IMR-90 (cell line): ENCODE results near the gene OR2AG2. TPM values are rescaled to one million over a fixed set of nuclear protein-coding genes. Genes with fewer than 3 reads are reported as not detected.

ENCODE experiments used
- ATAC-seq: fragments of 200-7000 bp; cut with Tn5 transposase; 2 replicates; pipeline ENCODE4 v1.9.1; 2020; ENCODE audit warnings: low read depth, mild to moderate bottlenecking, moderate library complexity
- BruUV-seq: library from RNA; stranded (reverse); fragments of 400-500 nt; replicated peaks from 2 replicates; lab custom pipeline; 2021; lab: Mats Ljungman, UMichigan
- CTCF ChIA-PET: fragments of 300-600 bp; formaldehyde crosslinking; extraction: SDS; loops from one replicate; lab custom pipeline; 2021; ENCODE audit warnings: antibody characterized with exemption; lab: Yijun Ruan, JAX
- POLR2A ChIA-PET: fragments of 300-600 bp; sonication (Branson Sonifier 250); formaldehyde crosslinking; loops from one replicate; lab custom pipeline; 2022; ENCODE audit warnings: antibody characterized with exemption; ENCODE audit not compliant: unreplicated experiment; lab: Charles Lee
- DNase-seq: peaks from one replicate; pipeline ENCODE4 v3.0.0; 2013
- H2AFZ ChIP-seq: replicated peaks from 2 replicates; pipeline ENCODE3; 2013; ENCODE audit warnings: low read length, mild to moderate bottlenecking; ENCODE audit not compliant: poor library complexity
- H2AK5ac ChIP-seq: 2 replicates; pipeline ENCODE4 v1.6.1; 2013; ENCODE audit warnings: low read depth, low read length, inconsistent platforms
- H2AK9ac ChIP-seq: replicated peaks from 2 replicates; pipeline ENCODE3; 2013; ENCODE audit warnings: mild to moderate bottlenecking, low read depth, low read length, moderate library complexity; ENCODE audit not compliant: poor library complexity
- H2BK120ac ChIP-seq: 2 replicates; pipeline ENCODE4 v1.6.1; 2013; ENCODE audit warnings: low read depth, low read length, inconsistent platforms
- H2BK15ac ChIP-seq: 3 replicates; pipeline ENCODE4 v1.6.1; 2013; ENCODE audit warnings: low read depth, low read length, inconsistent platforms
- H2BK20ac ChIP-seq: 2 replicates; pipeline ENCODE4 v1.6.1; 2013; ENCODE audit warnings: low read depth, mild to moderate bottlenecking, inconsistent platforms, low read length, moderate library complexity
- H2BK5ac ChIP-seq: 2 replicates; pipeline ENCODE4 v1.6.1; 2013; ENCODE audit warnings: mild to moderate bottlenecking, low read depth, low read length, inconsistent platforms; ENCODE audit not compliant: poor library complexity, severe bottlenecking
- H3K14ac ChIP-seq: replicated peaks from 2 replicates; pipeline ENCODE4 v1.6.1; 2013; ENCODE audit warnings: low read depth, low read length, inconsistent platforms
- H3K18ac ChIP-seq: 2 replicates; pipeline ENCODE4 v1.6.1; 2013; ENCODE audit warnings: low read depth, low read length, control low read depth
- H3K23ac ChIP-seq: 2 replicates; pipeline ENCODE4 v1.6.1; 2013; ENCODE audit warnings: low read depth, low read length, inconsistent platforms
- H3K27ac ChIP-seq: 2 replicates; pipeline ENCODE4 v1.5.1; 2013; ENCODE audit warnings: mild to moderate bottlenecking, control low read depth, low read length; ENCODE audit not compliant: insufficient read depth
- H3K27me3 ChIP-seq: 2 replicates; pipeline ENCODE4 v1.6.1; 2013; ENCODE audit warnings: low read length; ENCODE audit not compliant: control insufficient read depth, insufficient read depth
- H3K36me3 ChIP-seq: 2 replicates; pipeline ENCODE4 v1.6.1; 2013; ENCODE audit warnings: low read length, mixed read lengths; ENCODE audit not compliant: control insufficient read depth, insufficient read depth
- H3K4ac ChIP-seq: 2 replicates; pipeline ENCODE4 v1.6.1; 2013; ENCODE audit warnings: low read depth, low read length, inconsistent platforms
- H3K4me1 ChIP-seq: 2 replicates; pipeline ENCODE4 v1.6.1; 2013; ENCODE audit warnings: low read length, mixed read lengths; ENCODE audit not compliant: control insufficient read depth, insufficient read depth
- H3K4me2 ChIP-seq: 2 replicates; pipeline ENCODE4 v1.6.1; 2013; ENCODE audit warnings: low read depth, mild to moderate bottlenecking, control low read depth, low read length, moderate library complexity
- H3K4me3 ChIP-seq: 2 replicates; pipeline ENCODE4 v1.5.1; 2013; ENCODE audit warnings: low read depth, mild to moderate bottlenecking, control low read depth, low read length, moderate library complexity; ENCODE audit not compliant: insufficient read depth
- H3K56ac ChIP-seq: 2 replicates; pipeline ENCODE4 v1.6.1; 2013; ENCODE audit warnings: low read length, inconsistent platforms; ENCODE audit not compliant: insufficient read depth; ENCODE audit errors: extremely low read depth
- H3K79me1 ChIP-seq, 2 experiments: 2 replicates each; pipeline ENCODE4 v1.6.1; 2013; ENCODE audit warnings: low read length in 2 of 2, inconsistent platforms in 1 of 2, low read depth in 1 of 2
- H3K9ac ChIP-seq: 2 replicates; pipeline ENCODE4 v1.6.1; 2013; ENCODE audit warnings: low read depth, low read length, control low read depth
- H3K9me1 ChIP-seq: 2 replicates; pipeline ENCODE4 v1.6.1; 2013; ENCODE audit warnings: low read length, inconsistent platforms; ENCODE audit not compliant: insufficient read depth
- H3K9me3 ChIP-seq: 2 replicates; pipeline ENCODE4 v1.6.1; 2013; ENCODE audit warnings: low read length; ENCODE audit not compliant: control insufficient read depth, insufficient read depth
- H4K20me1 ChIP-seq: 2 replicates; pipeline ENCODE4 v1.6.1; 2013; ENCODE audit warnings: low read length, inconsistent platforms; ENCODE audit not compliant: insufficient read depth
- H4K5ac ChIP-seq: 2 replicates; pipeline ENCODE4 v1.6.1; 2013; ENCODE audit warnings: mild to moderate bottlenecking, low read depth, low read length, control low read depth
- H4K8ac ChIP-seq, 2 experiments: 2 replicates each; pipeline ENCODE4 v1.6.1; 2013; ENCODE audit warnings: low read depth in 2 of 2, low read length in 2 of 2, control low read depth in 1 of 2, inconsistent platforms in 1 of 2
- H4K91ac ChIP-seq: 2 replicates; pipeline ENCODE4 v1.6.1; 2013; ENCODE audit warnings: low read depth, low read length, inconsistent platforms; ENCODE audit not compliant: insufficient read depth
- BHLHE40 ChIP-seq: fragments of 150-350 bp; IDR thresholded peaks from 2 replicates; pipeline ENCODE4 v1.6.1; 2016; ENCODE audit warnings: mild to moderate bottlenecking, low read depth, low read length
- CEBPB ChIP-seq: IDR thresholded peaks from 2 replicates; pipeline ENCODE4 v1.6.1; 2012; ENCODE audit warnings: low read depth, low read length, improper control_type of control experiment
- CHD1 ChIP-seq: IDR thresholded peaks from 2 replicates; pipeline ENCODE4 v1.6.1; 2012; ENCODE audit warnings: low read depth, low read length, improper control_type of control experiment
- CTCF ChIP-seq: conservative IDR thresholded peaks from 2 replicates; pipeline ENCODE4 v1.5.1; 2012; ENCODE audit warnings: mild to moderate bottlenecking, low read depth, low read length, improper control_type of control experiment
- ELK1 ChIP-seq: fragments of 150-350 bp; IDR thresholded peaks from 2 replicates; pipeline ENCODE4 v1.6.1; 2016; ENCODE audit warnings: low read depth, mild to moderate bottlenecking, low read length, moderate library complexity, borderline replicate concordance
- FOS ChIP-seq: fragments of 150-350 bp; IDR thresholded peaks from 2 replicates; pipeline ENCODE4 v1.6.1; 2016; ENCODE audit warnings: low read depth, low read length
- MAFK ChIP-seq: IDR thresholded peaks from 2 replicates; pipeline ENCODE4 v1.6.1; 2012; ENCODE audit warnings: low read depth, low read length, improper control_type of control experiment
- MAZ ChIP-seq: IDR thresholded peaks from 2 replicates; pipeline ENCODE4 v1.6.1; 2012; ENCODE audit warnings: low read depth, mild to moderate bottlenecking, low read length, improper control_type of control experiment, moderate library complexity, borderline replicate concordance
- MXI1 ChIP-seq: IDR thresholded peaks from 2 replicates; pipeline ENCODE4 v1.6.1; 2012; ENCODE audit warnings: low read depth, mild to moderate bottlenecking, low read length, moderate library complexity, borderline replicate concordance
- NFE2L2 ChIP-seq: fragments of 150-350 bp; IDR thresholded peaks from 2 replicates; pipeline ENCODE4 v1.6.1; 2016; ENCODE audit warnings: low read depth, mild to moderate bottlenecking, low read length
- POLR2A ChIP-seq: IDR thresholded peaks from 2 replicates; pipeline ENCODE4 v1.6.1; 2012; ENCODE audit warnings: mild to moderate bottlenecking, low read depth, low read length
- RAD21 ChIP-seq: IDR thresholded peaks from 2 replicates; pipeline ENCODE4 v1.6.1; 2012; ENCODE audit warnings: low read length, improper control_type of control experiment
- RCOR1 ChIP-seq: IDR thresholded peaks from 2 replicates; pipeline ENCODE4 v1.6.1; 2012; ENCODE audit warnings: mild to moderate bottlenecking, low read length, improper control_type of control experiment; ENCODE audit not compliant: insufficient replicate concordance
- RFX5 ChIP-seq: IDR thresholded peaks from 2 replicates; pipeline ENCODE4 v1.8.0; 2012; ENCODE audit warnings: low read depth, mild to moderate bottlenecking, low read length, moderate library complexity
- SMC3 ChIP-seq: fragments of 150-350 bp; IDR thresholded peaks from 2 replicates; pipeline ENCODE4 v1.6.1; 2016; ENCODE audit warnings: low read depth, mild to moderate bottlenecking, antibody characterized with exemption, low read length, moderate library complexity
- USF2 ChIP-seq: fragments of 150-350 bp; IDR thresholded peaks from 2 replicates; pipeline ENCODE4 v1.6.1; 2017; ENCODE audit warnings: mild to moderate bottlenecking, antibody characterized with exemption, low read length, low read depth
- WGBS, 2 experiments: methylation state at CpG; one replicate each; pipeline versions ENCODE4 v1.1.5 to v1.1.7; 2013; ENCODE audit warnings: missing lambda C conversion rate in 2 of 2; ENCODE audit not compliant: insufficient read length in 1 of 2; ENCODE audit errors: extremely low coverage in 2 of 2; 5-methylcytosine and 5-hydroxymethylcytosine counted together
- dilution Hi-C: fragments of 300-500 bp; cut with HindIII; formaldehyde crosslinking; loops from one replicate; pipeline ENCODE4 v1.14.3; 2018; ENCODE audit warnings: low sequenced_read_pairs; ENCODE audit not compliant: unreplicated experiment
- in situ Hi-C: fragments of 300-500 bp; cut with MboI; formaldehyde crosslinking; loops from 3 replicates; pipeline ENCODE4 v1.14.3; 2019; ENCODE audit warnings: low sequenced_read_pairs, inconsistent platforms, mixed read lengths
- intact Hi-C: fragments of 100-400 bp; cut with micrococcal nuclease; formaldehyde crosslinking; loops from 2 replicates; pipeline ENCODE4 v1.10.0; 2022
- polyA plus RNA-seq, 3 experiments: library from polyadenylated mRNA; depleted of rRNA; stranded (reverse); fragments of >200 nt; gene quantifications; 2 replicates each; pipeline ENCODE4 v1.2.3, GENCODE V29; 2012; ENCODE audit warnings: low replicate concordance in 1 of 3
- total RNA-seq: library from RNA; depleted of rRNA; stranded (reverse); fragments of >200 nt; gene quantifications from 2 replicates; pipeline ENCODE4 v1.2.3, GENCODE V29; 2012

Gene OR2AG2
- total and polyA plus RNA-seq, 2 of the 4 experiments (the other 2 are of a cell fraction), result 0.22 to 0.54 TPM

GRCh38 chr11:6818967-6819366 lies 47.2 kb upstream of the OR2AG2 start:
- no TSS peak for BruUV-seq
- in situ Hi-C loops (loop anchor here (25.0 kb wide), 1 partner anchor 618 kb away; no protein-coding TSS in a partner anchor), intact Hi-C loops (loop anchor here (10.0 kb wide), 1 partner anchor 276 kb away; no protein-coding TSS in a partner anchor), dilution Hi-C loops (no loop called here)
- ATAC-seq (no peak), DNase-seq (no peak)
- H3K4ac ChIP-seq, result no peak overlapping the region
- TF ChIP-seq SMC3, result no peak
- TF ChIP-seq MXI1, result no peak
- TF ChIP-seq FOS, result no peak
- no peak for TF ChIP-seq ELK1
- no peak for TF ChIP-seq USF2
- no peak for TF ChIP-seq RCOR1
- TF ChIP-seq BHLHE40, result no peak
- no peak for TF ChIP-seq MAZ
- no peak for TF ChIP-seq CEBPB
- no peak for TF ChIP-seq MAFK
- TF ChIP-seq RAD21, result no peak
- no peak for TF ChIP-seq CHD1
- no peak for TF ChIP-seq CTCF
- no peak for TF ChIP-seq POLR2A
- no peak for TF ChIP-seq NFE2L2
- TF ChIP-seq RFX5, result no peak
- no peak overlapping the region for H3K4me3 ChIP-seq
- H2BK120ac ChIP-seq, result no peak overlapping the region
- no peak overlapping the region for H2BK20ac ChIP-seq
- no peak overlapping the region for H3K4me2 ChIP-seq
- H3K36me3 ChIP-seq, result no peaks in the 10 kb centered on the region
- CTCF ChIA-PET, result no interaction called here
- H4K5ac ChIP-seq, result no peak overlapping the region
- no peak overlapping the region for H2BK5ac ChIP-seq
- H3K18ac ChIP-seq, result no peak overlapping the region
- no peaks in the 10 kb centered on the region for H3K4me1 ChIP-seq
- no peaks in the 10 kb centered on the region for H4K20me1 ChIP-seq
- H4K8ac ChIP-seq, result no peak overlapping the region
- no peak overlapping the region for H3K14ac ChIP-seq
- WGBS, 2 experiments, result 100% methylated on average over 1 of the region's 5 CpGs; no CpG with 5 or more reads in 1 of the 2 experiments
- H2AK9ac ChIP-seq, result no peak overlapping the region
- no peaks in the 10 kb centered on the region; the same call in 1 of the 2 replicates for H3K27me3 ChIP-seq
- no peaks in the 10 kb centered on the region for H3K9me3 ChIP-seq
- no peak overlapping the region for H2AK5ac ChIP-seq
- H4K91ac ChIP-seq, result no peak overlapping the region
- no peaks in the 10 kb centered on the region for H3K79me1 ChIP-seq
- no peak overlapping the region for H3K56ac ChIP-seq
- H3K9ac ChIP-seq, result no peak overlapping the region
- H3K27ac ChIP-seq, result no peak overlapping the region
- no peak overlapping the region for H2AFZ ChIP-seq
- POLR2A ChIA-PET, result no interaction called here
- H3K9me1 ChIP-seq, result no peaks in the 10 kb centered on the region
- no peak overlapping the region for H3K23ac ChIP-seq
- no peak overlapping the region for H2BK15ac ChIP-seq
